ENCODE measurements around the gene FADD.
A peak's percentile ranks its signal among the peaks of the same experiment; 100 is the strongest.
"Not testable (repeated sequence)": the region's sequence is repeated elsewhere in the genome, so short reads cannot be mapped to it uniquely, and the experiment has no call there.

The FADD gene

GRCh38 chr11:70205049-70205725 is 2.1 kb downstream of the FADD start:
- DNase-seq = no peak

GRCh38 chr11:70205766-70206165 is 2.7 kb downstream of the FADD start:
- DNase-seq = no peak

- no peak for DNase-seq
These were observed 3.3 kb downstream of the FADD start for GRCh38 chr11:70206226-70206981.

- DNase-seq = no peak
These were observed 3.9 kb downstream of the FADD start for GRCh38 chr11:70206982-70207376.

- DNase-seq = no peak
These were observed 4.5 kb downstream of the FADD start for GRCh38 chr11:70207531-70208131.

- no peak for DNase-seq
These were observed 6.4 kb downstream of the FADD start for GRCh38 chr11:70209391-70209912.

- DNase-seq = no peak
These were observed 7.0 kb downstream of the FADD start for GRCh38 chr11:70210051-70210501.

- no peak for DNase-seq
These were observed 7.4 kb downstream of the FADD start for GRCh38 chr11:70210530-70210929.

GRCh38 chr11:70212227-70212811 is 9.2 kb downstream of the FADD start:
- no peak for DNase-seq

- DNase-seq = not testable (repeated sequence)
These were observed 14.3 kb downstream of the FADD start for GRCh38 chr11:70217388-70217787.

- not testable (repeated sequence) for DNase-seq
These were observed 15.0 kb downstream of the FADD start for GRCh38 chr11:70218076-70218475.

GRCh38 chr11:70220136-70220535 is 17.0 kb downstream of the FADD start:
- no peak for DNase-seq

GRCh38 chr11:70220920-70221319 is 17.8 kb downstream of the FADD start:
- no peak for DNase-seq

GRCh38 chr11:70225681-70226177 is 22.6 kb downstream of the FADD start:
- DNase-seq = no peak

- no peak for DNase-seq
These were observed 23.1 kb downstream of the FADD start for GRCh38 chr11:70226183-70226582.

GRCh38 chr11:70226967-70227366 is 23.9 kb downstream of the FADD start:
- DNase-seq = no peak

- no peak for DNase-seq
These were observed 26.6 kb downstream of the FADD start for GRCh38 chr11:70229737-70230136.

- peak; percentile 30 for DNase-seq
These were observed 27.2 kb downstream of the FADD start for GRCh38 chr11:70230151-70230839.

- DNase-seq = no peak
These were observed 28.0 kb downstream of the FADD start for GRCh38 chr11:70230840-70231710.

GRCh38 chr11:70233034-70233433 is 29.9 kb downstream of the FADD start:
- no peak for DNase-seq

- DNase-seq = peak; percentile 92
These were observed 30.4 kb downstream of the FADD start for GRCh38 chr11:70233511-70233934.
